ENCODE results near the gene SCRN1.

Gene SCRN1

DNA sequence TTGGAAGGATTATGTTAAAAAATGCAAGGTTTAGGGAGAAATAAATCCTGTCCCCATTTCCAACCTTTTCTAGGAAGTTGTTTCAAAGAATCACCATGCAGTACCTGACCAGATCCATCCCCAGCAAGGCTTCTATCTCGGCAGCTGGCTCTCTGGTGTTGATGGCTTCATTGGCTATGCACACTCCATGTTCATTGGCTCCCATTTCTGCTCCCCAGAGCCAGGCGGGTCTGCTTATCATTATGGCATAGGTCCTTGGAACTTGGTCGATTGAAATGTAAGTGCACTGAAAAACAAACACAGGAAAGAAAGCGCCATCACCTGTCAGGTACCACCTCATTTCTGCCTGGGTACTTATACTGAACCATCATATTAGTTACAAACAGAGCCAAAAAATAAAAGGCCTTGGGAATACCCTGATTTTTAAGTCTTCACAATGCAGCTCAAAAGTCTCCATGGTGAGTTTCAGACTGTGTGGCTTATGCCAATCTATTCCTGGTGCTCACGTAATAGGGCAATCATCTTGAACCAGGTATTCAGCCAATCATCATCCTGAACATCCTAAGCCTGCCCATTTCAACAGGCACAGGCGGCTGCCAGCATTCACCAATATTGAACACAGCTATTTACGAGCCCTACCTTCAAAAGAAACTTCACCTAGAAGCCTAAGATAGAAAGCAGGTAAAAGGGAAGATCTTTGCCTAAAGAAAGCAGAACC lies 34.4 kb downstream of the SCRN1 start:
- Histone ChIP-seq H3K9me3 (ENCODE audit: insufficient read depth, low read depth, low read length) (peaks cover 2% of the 10 kb centered on the region), H2AK5ac (ENCODE audit: low read length) (no peak overlapping the region)

GRCh38 chr7:29953726-29954347 lies 35.8 kb downstream of the SCRN1 start:
- H4K12ac ChIP-seq (ENCODE audit: low read depth, low read length): no peak overlapping the region
- no peak for DNase-seq
- peaks cover 2% of the 10 kb centered on the region for H3K9me3 ChIP-seq (ENCODE audit: insufficient read depth, low read depth, low read length)
- H3K79me1 ChIP-seq (ENCODE audit: low read length): no peaks in the 10 kb centered on the region
- no peak overlapping the region for H3K9ac ChIP-seq (ENCODE audit: low read length)
- H3K36me3 ChIP-seq (ENCODE audit: control insufficient read depth in 1 of 2, insufficient read depth in 2 of 2, low read length in 2 of 2): peaks cover 23 to 32% of the 10 kb centered on the region in 2 experiments
- no peak overlapping the region for H3K4me3 ChIP-seq (ENCODE audit: low read depth, low read length)
- no peak overlapping the region for H4K8ac ChIP-seq (ENCODE audit: low read depth, low read length)
- H3K4me1 ChIP-seq (ENCODE audit: control insufficient read depth in 1 of 2, insufficient read depth in 2 of 2, low read length in 2 of 2): no peaks in the 10 kb centered on the region
- no peaks in the 10 kb centered on the region for H3K27me3 ChIP-seq (ENCODE audit: insufficient read depth, low read length)
- H2BK120ac ChIP-seq (ENCODE audit: insufficient read depth, low read length, poor library complexity): no peak overlapping the region
- H3K18ac ChIP-seq (ENCODE audit: low read length): no peak overlapping the region
- no peak overlapping the region for H2AK5ac ChIP-seq (ENCODE audit: low read length)
- no peak overlapping the region for H3K4me2 ChIP-seq (ENCODE audit: low read length)
- no peak overlapping the region for H3K4ac ChIP-seq (ENCODE audit: low read depth, low read length)
- H3K27ac ChIP-seq (ENCODE audit: low read depth, low read length): no peak overlapping the region
- no peak overlapping the region for H2BK12ac ChIP-seq (ENCODE audit: low read length)
- no peak overlapping the region for H4K91ac ChIP-seq (ENCODE audit: low read depth, low read length)
- no CpG with 5 or more reads among the region's 4 CpGs for WGBS (ENCODE audit: extremely low coverage, insufficient coverage, insufficient read length)
- no peak overlapping the region for H2AFZ ChIP-seq (ENCODE audit: insufficient read depth, low read length, poor library complexity)
- no peaks in the 10 kb centered on the region for H3K79me2 ChIP-seq (ENCODE audit: control insufficient read depth, insufficient read depth, low read length, poor library complexity)
- H2BK5ac ChIP-seq (ENCODE audit: low read depth, low read length, poor library complexity): no peak overlapping the region
- H3K14ac ChIP-seq (ENCODE audit: low read length): no peak overlapping the region
- no peak overlapping the region for H3K23ac ChIP-seq (ENCODE audit: low read length)

More for the DNA sequence above, 34.4 kb downstream of the SCRN1 start:
- H4K12ac ChIP-seq (ENCODE audit: low read depth, low read length): no peak overlapping the region
- H4K8ac ChIP-seq (ENCODE audit: low read depth, low read length): no peak overlapping the region
- H2BK5ac ChIP-seq (ENCODE audit: low read depth, low read length, poor library complexity): no peak overlapping the region
- no peaks in the 10 kb centered on the region for H3K4me1 ChIP-seq (ENCODE audit: control insufficient read depth in 1 of 2, insufficient read depth in 2 of 2, low read length in 2 of 2)
- no peaks in the 10 kb centered on the region for H3K79me2 ChIP-seq (ENCODE audit: control insufficient read depth, insufficient read depth, low read length, poor library complexity)
- H3K9ac ChIP-seq (ENCODE audit: low read length): no peak overlapping the region
- H2BK12ac ChIP-seq (ENCODE audit: low read length): no peak overlapping the region
- no peak overlapping the region for H3K4ac ChIP-seq (ENCODE audit: low read depth, low read length)
- H3K27me3 ChIP-seq (ENCODE audit: insufficient read depth, low read length): no peaks in the 10 kb centered on the region
- WGBS (ENCODE audit: extremely low coverage, insufficient coverage, insufficient read length): no CpG with 5 or more reads among the region's 7 CpGs
- peaks cover 16 to 22% of the 10 kb centered on the region in 2 experiments for H3K36me3 ChIP-seq (ENCODE audit: control insufficient read depth in 1 of 2, insufficient read depth in 2 of 2, low read length in 2 of 2)
- no peak overlapping the region for H3K18ac ChIP-seq (ENCODE audit: low read length)
- H2BK120ac ChIP-seq (ENCODE audit: insufficient read depth, low read length, poor library complexity): no peak overlapping the region
- no peak overlapping the region for H4K91ac ChIP-seq (ENCODE audit: low read depth, low read length)
- no peak overlapping the region for H2AFZ ChIP-seq (ENCODE audit: insufficient read depth, low read length, poor library complexity)
- no peak for DNase-seq
- H3K4me2 ChIP-seq (ENCODE audit: low read length): no peak overlapping the region
- no peak overlapping the region for H3K14ac ChIP-seq (ENCODE audit: low read length)
- H3K27ac ChIP-seq (ENCODE audit: low read depth, low read length): no peak overlapping the region
- no peak overlapping the region for H3K23ac ChIP-seq (ENCODE audit: low read length)
- H3K4me3 ChIP-seq (ENCODE audit: low read depth, low read length): no peak overlapping the region
- no peaks in the 10 kb centered on the region for H3K79me1 ChIP-seq (ENCODE audit: low read length)

- Histone ChIP-seq H4K12ac (ENCODE audit: low read depth, low read length) (no peak overlapping the region), H4K91ac (ENCODE audit: low read depth, low read length) (no peak overlapping the region), H3K4ac (ENCODE audit: low read depth, low read length) (no peak overlapping the region), H2BK5ac (ENCODE audit: low read depth, low read length, poor library complexity) (no peak overlapping the region), H3K4me2 (ENCODE audit: low read length) (no peak overlapping the region), H3K9ac (ENCODE audit: low read length) (no peak overlapping the region), H3K9me3 (ENCODE audit: insufficient read depth, low read depth, low read length) (peaks cover 2% of the 10 kb centered on the region), H3K27ac (ENCODE audit: low read depth, low read length) (no peak overlapping the region), H3K4me3 (ENCODE audit: low read depth, low read length) (peak overlapping the region; percentile 49), H3K18ac (ENCODE audit: low read length) (no peak overlapping the region), H3K36me3 (ENCODE audit: control insufficient read depth in 1 of 2, insufficient read depth in 2 of 2, low read length in 2 of 2) (peaks cover 30 to 46% of the 10 kb centered on the region in 2 experiments), H2BK120ac (ENCODE audit: insufficient read depth, low read length, poor library complexity) (no peak overlapping the region), H4K8ac (ENCODE audit: low read depth, low read length) (no peak overlapping the region), H2AK5ac (ENCODE audit: low read length) (no peak overlapping the region), H3K79me2 (ENCODE audit: control insufficient read depth, insufficient read depth, low read length, poor library complexity) (no peaks in the 10 kb centered on the region), H2AFZ (ENCODE audit: insufficient read depth, low read length, poor library complexity) (no peak overlapping the region), H3K27me3 (ENCODE audit: insufficient read depth, low read length) (no peaks in the 10 kb centered on the region), H3K4me1 (ENCODE audit: control insufficient read depth in 1 of 2, insufficient read depth in 2 of 2, low read length in 2 of 2) (peaks cover 0 to 3% of the 10 kb centered on the region in 2 experiments), H3K14ac (ENCODE audit: low read length) (no peak overlapping the region), H3K23ac (ENCODE audit: low read length) (no peak overlapping the region), H3K79me1 (ENCODE audit: low read length) (no peaks in the 10 kb centered on the region), H2BK12ac (ENCODE audit: low read length) (no peak overlapping the region)
- DNase-seq: no peak
- no CpG with 5 or more reads among the region's 8 CpGs for WGBS (ENCODE audit: extremely low coverage, insufficient coverage, insufficient read length)
Observed at GRCh38 chr7:29951206-29951605, 38.4 kb downstream of the SCRN1 start.

GRCh38 chr7:29950480-29950879 lies 39.1 kb downstream of the SCRN1 start:
- Histone ChIP-seq H3K23ac (ENCODE audit: low read length) (no peak overlapping the region), H3K9ac (ENCODE audit: low read length) (no peak overlapping the region), H3K4me3 (ENCODE audit: low read depth, low read length) (no peak overlapping the region), H3K79me2 (ENCODE audit: control insufficient read depth, insufficient read depth, low read length, poor library complexity) (no peaks in the 10 kb centered on the region), H3K27ac (ENCODE audit: low read depth, low read length) (no peak overlapping the region), H2BK120ac (ENCODE audit: insufficient read depth, low read length, poor library complexity) (no peak overlapping the region), H4K12ac (ENCODE audit: low read depth, low read length) (no peak overlapping the region), H3K79me1 (ENCODE audit: low read length) (no peaks in the 10 kb centered on the region), H3K4me2 (ENCODE audit: low read length) (no peak overlapping the region), H3K18ac (ENCODE audit: low read length) (no peak overlapping the region), H4K91ac (ENCODE audit: low read depth, low read length) (no peak overlapping the region), H2BK12ac (ENCODE audit: low read length) (no peak overlapping the region), H3K4me1 (ENCODE audit: control insufficient read depth in 1 of 2, insufficient read depth in 2 of 2, low read length in 2 of 2) (peaks cover 0 to 3% of the 10 kb centered on the region in 2 experiments), H3K4ac (ENCODE audit: low read depth, low read length) (no peak overlapping the region), H3K27me3 (ENCODE audit: insufficient read depth, low read length) (no peaks in the 10 kb centered on the region), H3K14ac (ENCODE audit: low read length) (no peak overlapping the region), H3K36me3 (ENCODE audit: control insufficient read depth in 1 of 2, insufficient read depth in 2 of 2, low read length in 2 of 2) (peaks cover 31 to 47% of the 10 kb centered on the region in 2 experiments), H2AFZ (ENCODE audit: insufficient read depth, low read length, poor library complexity) (no peak overlapping the region), H2AK5ac (ENCODE audit: low read length) (no peak overlapping the region), H2BK5ac (ENCODE audit: low read depth, low read length, poor library complexity) (no peak overlapping the region), H3K9me3 (ENCODE audit: insufficient read depth, low read depth, low read length) (peaks cover 2% of the 10 kb centered on the region), H4K8ac (ENCODE audit: low read depth, low read length) (no peak overlapping the region)
- WGBS (ENCODE audit: extremely low coverage, insufficient coverage, insufficient read length): no CpG with 5 or more reads among the region's 8 CpGs
- no peak for DNase-seq

Data from trophoblast cell (in vitro differentiated cells and primary cell).